Motor neuron (in vitro differentiated cells): ENCODE results near the gene APPL2. TPM values are rescaled to one million over a fixed set of nuclear protein-coding genes. Genes with fewer than 3 reads are reported as not detected.

Experiments used
- ATAC-seq, 8 experiments: fragments of 200-7000 bp; cut with Tn5 transposase; replicated peaks in 6 of 8; 2 replicates each; pipeline ENCODE4 v1.8.0; 2021; ENCODE audit warnings: mild to moderate bottlenecking in 8 of 8, moderate library complexity in 8 of 8
- H3K27ac ChIP-seq, 2 donors: fragments of 250-450 bp; sonication (Bioruptor Pico); 2 replicates each; pipeline ENCODE4 v1.9.0; 2021; ENCODE audit warnings: antibody characterized with exemption in 2 of 2, mild to moderate bottlenecking in 2 of 2, moderate library complexity in 1 of 2
- H3K4me1 ChIP-seq, 2 donors: fragments of 250-450 bp; sonication (Bioruptor Pico); replicated peaks in 1 of 2; 2 replicates each; pipeline ENCODE4 v1.6.1; 2021; ENCODE audit warnings: antibody characterized with exemption in 2 of 2, mild to moderate bottlenecking in 2 of 2, moderate library complexity in 1 of 2
- H3K4me3 ChIP-seq, 5 donors: fragments of 250-450 bp; sonication (Bioruptor Pico); 2 replicates each; pipeline ENCODE4 v1.9.0; 2021; ENCODE audit warnings: antibody characterized with exemption in 5 of 5, mild to moderate bottlenecking in 5 of 5, moderate library complexity in 4 of 5
- WGBS, 10 experiments: fragments of 450-650 bp; shearing (Covaris generic); methylation state at CpG; one replicate each; pipeline ENCODE4 v1.0.0; 2022; 5-methylcytosine and 5-hydroxymethylcytosine counted together
- in situ Hi-C, 9 experiments: fragments of 400-800 bp; cut with MboI; loops; one replicate each; pipeline ENCODE4 v1.15.0; 2021; ENCODE audit warnings: low sequenced_read_pairs in 9 of 9, low pct_unique_long_range_greater_than_20kb in 2 of 9; ENCODE audit not compliant: unreplicated experiment in 9 of 9
- total RNA-seq, 8 experiments: library from RNA; unstranded; fragments of 300-600 nt; gene quantifications; 2 replicates each; pipeline versions ENCODE4 v1.2.3 to v1.2.4, GENCODE V29; 2022

APPL2 gene
- total RNA-seq, 8 experiments from 2014 or later, result 14.5 to 50.9 (median 19.2) TPM

DNA sequence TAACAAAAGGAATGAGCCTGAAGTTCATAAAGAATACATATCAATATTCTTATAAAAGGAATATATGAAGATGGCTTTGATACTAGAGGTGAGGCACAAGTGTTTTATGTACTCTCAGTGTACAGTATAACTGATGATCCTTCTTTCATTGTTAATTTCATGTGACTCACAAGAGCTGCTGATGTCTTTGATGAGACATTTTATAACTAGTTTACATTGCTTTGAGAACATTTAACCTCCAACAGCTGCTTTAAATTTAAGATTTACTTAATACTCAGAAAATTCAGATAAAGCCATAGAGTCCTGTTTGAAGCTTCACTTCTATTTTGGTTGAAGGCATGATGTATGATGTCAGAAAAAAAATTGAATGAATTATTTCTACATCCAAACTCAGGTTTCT is 68.6 kb downstream of the APPL2 start:
- Histone ChIP-seq H3K4me1 (no peaks in the 10 kb centered on the region), H3K4me3 (no peak overlapping the region), H3K27ac (no peak overlapping the region)
- in situ Hi-C loops, result no loop called here
- ATAC-seq, result no peak

DNA sequence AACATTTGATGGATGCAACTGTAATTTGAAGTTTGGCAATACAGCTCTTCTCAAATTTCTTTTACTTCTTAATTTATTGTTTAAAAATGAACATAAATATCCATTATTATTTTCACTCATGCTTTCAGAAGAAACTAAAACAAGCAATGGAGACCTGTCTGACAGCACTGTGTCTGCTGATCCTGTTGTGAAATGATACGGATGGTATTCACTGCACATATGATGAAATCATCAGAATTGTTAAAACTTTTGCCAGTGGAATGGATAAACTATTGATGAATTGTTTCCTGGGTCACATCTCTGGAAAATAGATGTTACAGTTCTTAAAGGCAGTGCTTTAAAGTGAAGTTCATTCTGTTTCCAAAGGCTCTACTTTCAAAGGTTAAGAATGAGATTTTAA is 69.2 kb downstream of the APPL2 start:
- no peak overlapping the region for H3K4me3 ChIP-seq
- no peaks in the 10 kb centered on the region for H3K4me1 ChIP-seq
- in situ Hi-C loops, result no loop called here
- 67 to 100% (median 95%) methylated on average over 1 of the region's 1 CpG; no CpG with 5 or more reads in 2 of the 10 experiments for WGBS, 10 experiments
- ATAC-seq, result no peak
- H3K27ac ChIP-seq, result no peak overlapping the region

- in situ Hi-C loops, result no loop called here
- no peak overlapping the region for H3K4me3 ChIP-seq
- no peak overlapping the region for H3K27ac ChIP-seq
- H3K4me1 ChIP-seq, result no peaks in the 10 kb centered on the region
- WGBS, 10 experiments, result 79 to 100% (median 93%) methylated on average over 1 to 2 of the region's 2 CpGs; no CpG with 5 or more reads in 2 of the 10 experiments
- ATAC-seq, result no peak
Measured at GRCh38 chr12:105164068-105164467, 71.9 kb downstream of the APPL2 start.

- WGBS, 10 experiments, result 43 to 100% (median 95%) methylated on average over 2 to 3 of the region's 3 CpGs; no CpG with 5 or more reads in 3 of the 10 experiments
- peak in 1 of 8 experiments; percentile 56 for ATAC-seq
- Histone ChIP-seq H3K4me3 (no peak overlapping the region), H3K4me1 (peaks cover 0 to 4% of the 10 kb centered on the region in 2 donors), H3K27ac (no peak overlapping the region)
- in situ Hi-C loops, result no loop called here
Measured at GRCh38 chr12:105162174-105162573, 73.8 kb downstream of the APPL2 start.

- no peak overlapping the region for H3K27ac ChIP-seq
- no peak overlapping the region for H3K4me3 ChIP-seq
- in situ Hi-C loops, result no loop called here
- 73 to 100% (median 95%) methylated on average over 2 of the region's 2 CpGs; no CpG with 5 or more reads in 1 of the 10 experiments for WGBS, 10 experiments
- peaks cover 0 to 8% of the 10 kb centered on the region in 2 donors for H3K4me1 ChIP-seq
- no peak for ATAC-seq
Measured at GRCh38 chr12:105158876-105159275, 77.1 kb downstream of the APPL2 start.

DNA sequence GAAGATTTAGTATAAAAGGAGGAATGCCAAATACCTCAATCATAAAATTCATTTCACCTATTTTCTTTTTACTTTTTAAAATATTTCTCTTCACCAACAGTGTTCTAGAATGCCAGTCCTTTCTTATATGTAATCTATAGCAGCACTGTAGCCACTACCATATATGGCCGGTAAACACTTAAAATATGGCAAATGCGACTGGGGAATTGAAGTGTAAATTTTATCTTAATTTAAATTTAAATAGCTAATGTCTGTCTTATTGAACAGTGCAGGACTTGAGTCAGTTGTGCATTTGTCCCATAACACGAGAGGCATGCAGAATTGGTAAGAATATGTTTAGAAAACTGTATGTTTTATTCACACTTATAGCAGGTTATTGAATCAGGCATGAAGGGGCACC is 78.4 kb downstream of the APPL2 start:
- WGBS, 10 experiments, result 37 to 100% (median 57%) methylated on average over 1 to 3 of the region's 3 CpGs
- ATAC-seq, result peak in 4 of 8 experiments; percentile 35 to 60 (median 54)
- H3K4me1 ChIP-seq, result peaks cover 0 to 8% of the 10 kb centered on the region in 2 donors
- H3K27ac ChIP-seq, result peak overlapping the region in 1 of 2 donors; percentile 57
- no peak overlapping the region for H3K4me3 ChIP-seq
- in situ Hi-C loops, result no loop called here

GRCh38 chr12:105156260-105156659 is 79.7 kb downstream of the APPL2 start:
- ATAC-seq, result no peak
- in situ Hi-C loops, result no loop called here
- WGBS, 10 experiments, result 83 to 100% (median 100%) methylated on average over 1 to 2 of the region's 2 CpGs; no CpG with 5 or more reads in 1 of the 10 experiments
- no peak overlapping the region for H3K4me3 ChIP-seq
- H3K4me1 ChIP-seq, result peaks cover 0 to 8% of the 10 kb centered on the region in 2 donors
- H3K27ac ChIP-seq, result no peak overlapping the region

GRCh38 chr12:105142259-105142658 is 93.7 kb downstream of the APPL2 start:
- 80 to 100% (median 90%) methylated on average over 1 to 3 of the region's 3 CpGs for WGBS, 10 experiments
- no peak overlapping the region for H3K27ac ChIP-seq
- ATAC-seq, result no peak
- in situ Hi-C loops, result no loop called here
- H3K4me1 ChIP-seq, result no peaks in the 10 kb centered on the region
- no peak overlapping the region for H3K4me3 ChIP-seq

- ATAC-seq, result no peak
- H3K4me1 ChIP-seq, result no peaks in the 10 kb centered on the region
- no peak overlapping the region for H3K27ac ChIP-seq
- in situ Hi-C loops, result no loop called here
- H3K4me3 ChIP-seq, result no peak overlapping the region
- WGBS, 10 experiments, result 72 to 100% (median 92%) methylated on average over 1 to 6 of the region's 6 CpGs
Measured at GRCh38 chr12:105141320-105141922, 94.6 kb downstream of the APPL2 start.

DNA sequence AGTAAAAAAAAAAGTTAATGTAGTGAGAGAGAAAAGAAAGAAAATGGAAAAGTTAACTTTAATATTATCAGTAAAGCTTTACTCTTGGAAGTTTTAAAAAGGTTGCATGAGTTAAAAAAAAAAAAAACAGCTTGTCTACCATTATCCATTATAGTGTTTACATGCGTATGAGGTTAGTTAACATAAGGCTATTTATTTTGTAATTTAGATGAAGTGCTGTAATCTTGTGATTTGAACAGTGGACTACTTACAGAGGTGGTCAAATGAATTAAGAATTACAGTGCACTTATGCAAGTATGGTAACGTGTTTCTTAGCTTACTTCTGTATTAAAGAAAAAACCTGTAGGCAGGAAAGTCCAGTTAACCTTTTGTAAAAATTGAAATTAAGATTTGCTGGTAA is 97.7 kb downstream of the APPL2 start:
- 0 to 100% (median 85%) methylated on average over 2 of the region's 2 CpGs for WGBS, 10 experiments
- H3K4me3 ChIP-seq, result no peak overlapping the region
- H3K4me1 ChIP-seq, result no peaks in the 10 kb centered on the region
- peak in 3 of 8 experiments; percentile 50 to 73 (median 51) for ATAC-seq
- H3K27ac ChIP-seq, result no peak overlapping the region
- in situ Hi-C loops, result no loop called here

Other genes starting within 250 kb of the APPL2 start
- gene NOPCHAP1, start 249.9 kb downstream of the APPL2 start, total RNA-seq, result 10 to 100 TPM in 6 of 8 experiments, 1 to 10 TPM in 2; 7.4 to 20.6 (median 13.1) TPM
- gene ALDH1L2, start 151.7 kb downstream of the APPL2 start, total RNA-seq, result 10 to 100 TPM in 7 of 8 experiments, 1 to 10 TPM in 1; 5.0 to 28.7 (median 16.6) TPM
- gene WASHC4, start 128.4 kb downstream of the APPL2 start, total RNA-seq, result 10 to 100 TPM; 29.1 to 88.6 (median 37.5) TPM
- gene C12orf75, start 94.5 kb upstream of the APPL2 start, total RNA-seq, result 10 to 100 TPM in 5 of 8 experiments, 1 to 10 TPM in 3; 5.1 to 55.8 (median 17.8) TPM